K562 (cell line): ENCODE data around the gene MTERF4. TPM values are rescaled to one million over a fixed set of nuclear protein-coding genes. Genes with fewer than 3 reads are reported as not detected.

Source experiments
- ATAC-seq: fragments of 200-7000 bp; cut with Tn5 transposase; 3 replicates; pipeline ENCODE4 v1.9.1; 2020; ENCODE audit warnings: moderate library complexity
- BruUV-seq: library from RNA; stranded (reverse); fragments of 400-500 nt; replicated peaks from 2 replicates; lab custom pipeline; 2021; lab: Mats Ljungman, UMichigan
- CTCF ChIA-PET: fragments of 300-600 bp; formaldehyde crosslinking; extraction: SDS; loops from one replicate; lab custom pipeline; 2021; ENCODE audit warnings: low intra/inter-chr PET ratio; lab: Yijun Ruan, JAX
- POLR2A ChIA-PET: fragments of 300-600, 350-650 bp; sonication (Branson Sonifier 250); formaldehyde crosslinking; extraction: SDS; loops from one replicate; lab custom pipeline; 2021; ENCODE audit warnings: antibody characterized with exemption, inconsistent platforms; lab: Yijun Ruan, JAX
- DNase-seq, 4 experiments: peaks; one replicate each; pipeline versions ENCODE4 v3.0.0 to v3.0.0-alpha.2; 2011 to 2018; ENCODE audit warnings: low spot score in 3 of 4, mixed read lengths in 3 of 4; ENCODE audit errors: extremely low read depth in 1 of 4
- FAIRE-seq: peaks from 2 replicates; lab custom pipeline; 2011; peaks lifted over from hg19 to GRCh38; lab: Jason Lieb, UNC
- H2AFZ ChIP-seq: 2 replicates; pipeline ENCODE4 v1.6.0; 2011; ENCODE audit warnings: low read depth, low read length, control low read depth, inconsistent platforms
- H3K27ac ChIP-seq: fragments of 200-600 bp; 3 replicates; pipeline ENCODE4 v1.8.0; 2011; ENCODE audit warnings: low read depth, mild to moderate bottlenecking, control low read depth, inconsistent platforms, low read length, moderate library complexity, mixed read lengths; ENCODE audit errors: extremely low read depth
- H3K27me3 ChIP-seq, 2 experiments: fragments of 300-600 bp in 1 of 2; 2 replicates in 1 of 2; 3 replicates in 1 of 2; pipeline versions ENCODE4 v1.6.0 to v1.8.0; 2011; ENCODE audit warnings: inconsistent platforms in 2 of 2, low read length in 2 of 2, mild to moderate bottlenecking in 1 of 2, mixed read lengths in 1 of 2, moderate library complexity in 1 of 2; ENCODE audit not compliant: control insufficient read depth in 2 of 2, insufficient read depth in 2 of 2
- H3K36me3 ChIP-seq: fragments of 300-600 bp; 3 replicates; pipeline ENCODE4 v1.8.0; 2011; ENCODE audit warnings: mild to moderate bottlenecking, low read length, inconsistent platforms; ENCODE audit not compliant: control insufficient read depth, insufficient read depth
- H3K4me1 ChIP-seq, 2 experiments: fragments of 200-600 bp in 1 of 2; replicated peaks in 1 of 2; 2 replicates in 1 of 2; 3 replicates in 1 of 2; pipeline versions ENCODE4 v1.5.1 to v1.8.0; 2011; ENCODE audit warnings: inconsistent platforms in 2 of 2, low read length in 2 of 2, mild to moderate bottlenecking in 1 of 2, mixed read lengths in 1 of 2, moderate library complexity in 1 of 2; ENCODE audit not compliant: control insufficient read depth in 2 of 2, insufficient read depth in 2 of 2
- H3K4me2 ChIP-seq: 2 replicates; pipeline ENCODE4 v1.6.1; 2011; ENCODE audit warnings: low read length, control low read depth, inconsistent platforms, mixed read lengths; ENCODE audit not compliant: insufficient read depth
- H3K4me3 ChIP-seq: fragments of 200-600 bp; sonication (generic), shearing (Covaris generic); 2 replicates; pipeline ENCODE4 v1.5.1; 2016; ENCODE audit warnings: control low read depth, inconsistent platforms
- H3K79me2 ChIP-seq: fragments of 200-600 bp; 3 replicates; pipeline ENCODE4 v1.8.0; 2011; ENCODE audit warnings: low read length, inconsistent platforms; ENCODE audit not compliant: control insufficient read depth, insufficient read depth
- H3K9ac ChIP-seq, 2 experiments: 2 replicates each; pipeline versions ENCODE4 v1.6.0 to v1.6.1; 2011; ENCODE audit warnings: low read depth in 2 of 2, low read length in 2 of 2, control low read depth in 1 of 2, inconsistent platforms in 1 of 2, mild to moderate bottlenecking in 1 of 2, mixed read lengths in 1 of 2; ENCODE audit not compliant: insufficient read depth in 1 of 2
- H3K9me1 ChIP-seq: one replicate; pipeline ENCODE4 v1.6.0; 2011; ENCODE audit warnings: inconsistent platforms, mild to moderate bottlenecking, low read length, moderate library complexity; ENCODE audit not compliant: control insufficient read depth, insufficient read depth
- H3K9me3 ChIP-seq: replicated peaks from 2 replicates; pipeline ENCODE4 v1.5.1; 2011; ENCODE audit warnings: low read depth, low read length, inconsistent platforms; ENCODE audit not compliant: control insufficient read depth, insufficient read depth
- H4K20me1 ChIP-seq: replicated peaks from 2 replicates; pipeline ENCODE4 v1.6.1; 2011; ENCODE audit warnings: low read length, inconsistent platforms, mixed read lengths; ENCODE audit not compliant: control insufficient read depth, insufficient read depth
- BACH1 ChIP-seq: fragments of 200-800 bp; sonication (Bioruptor generic); IDR thresholded peaks from 2 replicates; pipeline ENCODE4 v1.6.1; 2016; ENCODE audit warnings: missing genetic modification characterization, missing compliant biosample characterization
- DLX4 ChIP-seq: fragments of 250-450 bp; sonication (Bioruptor Pico); IDR thresholded peaks from 2 replicates; pipeline ENCODE4 v1.6.1; 2021; ENCODE audit warnings: mild to moderate bottlenecking
- FOXM1 ChIP-seq, 2 experiments: fragments of 450-650 bp in 1 of 2; sonication (generic) in 1 of 2; formaldehyde crosslinking in 1 of 2; IDR thresholded peaks; 2 replicates each; pipeline versions ENCODE4 v1.6.1 to v1.9.0; 2017 to 2022; ENCODE audit warnings: low read depth in 2 of 2, mild to moderate bottlenecking in 2 of 2, missing genetic modification reagents in 1 of 2, moderate library complexity in 1 of 2
- HNRNPL ChIP-seq: fragments of 200-400 bp; formaldehyde crosslinking; IDR thresholded peaks from 2 replicates; pipeline ENCODE4 v1.6.1; 2017; ENCODE audit warnings: low read depth, mild to moderate bottlenecking, low read length
- MAFF ChIP-seq: IDR thresholded peaks from 2 replicates; pipeline ENCODE4 v1.6.1; 2012; ENCODE audit warnings: low read length, improper control_type of control experiment
- MLX ChIP-seq, 2 experiments: fragments of 450-650 bp in 1 of 2; sonication (generic) in 1 of 2; formaldehyde crosslinking; conservative IDR thresholded peaks; 2 replicates each; pipeline versions ENCODE4 v1.4.0 to v1.8.1; 2020 to 2022; ENCODE audit warnings: mild to moderate bottlenecking in 1 of 2, missing genetic modification reagents in 1 of 2
- NR2F6 ChIP-seq: fragments of 450-650 bp; formaldehyde crosslinking; IDR thresholded peaks from 2 replicates; pipeline ENCODE4 v1.4.0; 2020; ENCODE audit warnings: mild to moderate bottlenecking
- PRDM10 ChIP-seq: fragments of 450-650 bp; IDR thresholded peaks from 2 replicates; pipeline ENCODE4 v1.6.1; 2018; ENCODE audit not compliant: partially characterized antibody
- RUNX1 ChIP-seq: sonication (generic); IDR thresholded peaks from 2 replicates; pipeline ENCODE4 v1.6.1; 2016; ENCODE audit warnings: antibody characterized with exemption, low read depth
- TBP ChIP-seq: optimal IDR thresholded peaks from 2 replicates; pipeline ENCODE3; 2011; ENCODE audit warnings: low read depth, low read length, improper control_type of control experiment
- TSHZ1 ChIP-seq: fragments of 250-450 bp; sonication (Bioruptor Pico); IDR thresholded peaks from 2 replicates; pipeline ENCODE4 v1.4.0; 2020; ENCODE audit warnings: mild to moderate bottlenecking, moderate library complexity
- ZNF75A ChIP-seq: fragments of 450-650 bp; formaldehyde crosslinking; IDR thresholded peaks from 2 replicates; pipeline ENCODE4 v1.4.0; 2020; ENCODE audit warnings: mild to moderate bottlenecking
- WGBS: fragments of 100-300 bp; shearing (Covaris generic); methylation state at CpG from one replicate; pipeline ENCODE4 v1.1.6; 2016; ENCODE audit warnings: low coverage, mixed read lengths; ENCODE audit not compliant: insufficient coverage; ENCODE audit errors: missing lambda C conversion rate; 5-methylcytosine and 5-hydroxymethylcytosine counted together
- in situ Hi-C: fragments of 300-500 bp; cut with MboI; formaldehyde crosslinking; loops from 4 replicates; pipeline ENCODE4 v1.15.0; 2018; ENCODE audit warnings: inconsistent platforms, mixed read lengths
- intact Hi-C: fragments of 100-400 bp; cut with micrococcal nuclease; formaldehyde crosslinking; loops from 2 replicates; pipeline ENCODE4 v1.14.2; 2022
- polyA plus RNA-seq, 8 experiments: library from polyadenylated mRNA; depleted of rRNA in 4 of 8; stranded (reverse) in 5 of 8; unstranded in 3 of 8; fragments of >200 nt; fragmentation: Nextera tagmentation in 2 of 8; fragmentation: Illumina TruSeq in 1 of 8; extraction: Ambion mirVana in 2 of 8; extraction: Trizol in 1 of 8; gene quantifications; 2 replicates each; pipeline versions ENCODE4 v1.2.1 to v1.2.3, GENCODE V29; 2011 to 2014; ENCODE audit warnings: inconsistent platforms in 1 of 8, missing spikeins in 1 of 8
- total RNA-seq, 7 experiments: library from RNA; depleted of rRNA in 6 of 7; stranded (reverse); fragments of >200 nt in 6 of 7; fragmentation: Illumina TruSeq in 2 of 7; extraction: Trizol in 2 of 7; gene quantifications; 2 replicates each; pipeline versions ENCODE4 v1.2.1 to v1.2.3, GENCODE V29; 2011 to 2021; ENCODE audit warnings: low replicate concordance in 1 of 7

MTERF4 gene
- total and polyA plus RNA-seq, 9 of the 15 experiments (the other 6 are each of a cell fraction or from before 2014, with no cell fraction given) = 15.3 to 29.6 (median 21.2) TPM

- TF ChIP-seq TSHZ1 (no peak), NR2F6 (CRISPR knock-in tag) (no peak), TBP (no peak), DLX4 (CRISPR knock-in tag) (no peak)
These were observed 19.0 kb downstream of the MTERF4 start (continued) for GRCh38 chr2:241083091-241083415.

- Histone ChIP-seq H3K36me3 (peaks cover 5% of the 10 kb centered on the region; the same call in 1 of the 3 replicates), H3K27ac (no peak overlapping the region), H3K27me3 (no peaks in the 10 kb centered on the region), H2AFZ (no peak overlapping the region), H3K9me3 (no peaks in the 10 kb centered on the region), H3K4me3 (no peak overlapping the region), H3K4me2 (no peak overlapping the region), H3K9ac (no peak overlapping the region), H3K4me1 (peaks cover 0 to 7% of the 10 kb centered on the region in 2 experiments; a peak in 2 of 5 replicates), H3K79me2 (no peaks in the 10 kb centered on the region), H4K20me1 (no peaks in the 10 kb centered on the region), H3K9me1 (no peaks in the 10 kb centered on the region)
- in situ Hi-C loops = no loop called here
- intact Hi-C loops = no loop called here
- ChIA-PET CTCF (no interaction called here), POLR2A (interaction anchor here (0.6 kb wide), 1 partner anchor 9 kb away, joined by 3 read pairs; no protein-coding TSS in a partner anchor)
- DNase-seq = no peak
- no peak for ATAC-seq
- BruUV-seq = no TSS peak
- FAIRE-seq = no peak
- WGBS = 54% methylated on average over 12 of the region's 14 CpGs
- no peak for TF ChIP-seq MLX (CRISPR knock-in tag; conservative IDR thresholded peaks at IDR 0.05)
- TF ChIP-seq HNRNPL = no peak
- TF ChIP-seq ZNF75A (CRISPR knock-in tag) = no peak
- TF ChIP-seq PRDM10 = no peak
- TF ChIP-seq RUNX1 = no peak
- no peak for TF ChIP-seq FOXM1 (IDR thresholded peaks at IDR 0.05; ENCODE audit: low read depth)
- no peak for TF ChIP-seq FOXM1 (CRISPR knock-in tag; IDR thresholded peaks at IDR 0.05; ENCODE audit: low read depth)
- no peak for TF ChIP-seq MAFF
- TF ChIP-seq BACH1 = no peak
These were observed 19.6 kb downstream of the MTERF4 start for GRCh38 chr2:241082341-241083090.
